ENCODE results near the gene CYFIP2. TPM values are rescaled to one million over a fixed set of nuclear protein-coding genes. Genes with fewer than 3 reads are reported as not detected.

Gene CYFIP2
- total RNA-seq, 1 donor from 2014 or later: 5.5 TPM

DNA sequence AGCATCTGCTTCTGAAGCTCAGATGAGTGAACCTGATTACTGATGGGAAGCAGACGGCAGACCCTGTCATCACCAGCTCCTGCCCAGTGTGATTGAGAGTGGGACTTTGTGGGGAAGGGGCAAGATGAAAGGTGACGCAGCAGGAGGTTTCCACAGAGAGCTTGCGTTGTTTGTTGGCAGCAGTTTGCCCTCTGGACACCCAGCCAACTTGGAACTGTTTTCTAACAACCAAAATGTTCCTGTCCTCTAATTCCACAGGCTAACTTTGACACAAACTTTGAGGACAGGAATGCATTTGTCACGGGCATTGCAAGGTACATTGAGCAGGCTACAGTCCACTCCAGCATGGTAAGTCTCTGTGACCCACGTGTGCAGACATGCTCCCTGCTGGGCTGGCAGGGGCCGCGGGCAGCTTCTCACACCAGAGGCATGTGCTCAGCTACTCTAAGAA, 20.9 kb downstream of the CYFIP2 start:
- no peak for DNase-seq (ENCODE audit: low read depth)

DNA sequence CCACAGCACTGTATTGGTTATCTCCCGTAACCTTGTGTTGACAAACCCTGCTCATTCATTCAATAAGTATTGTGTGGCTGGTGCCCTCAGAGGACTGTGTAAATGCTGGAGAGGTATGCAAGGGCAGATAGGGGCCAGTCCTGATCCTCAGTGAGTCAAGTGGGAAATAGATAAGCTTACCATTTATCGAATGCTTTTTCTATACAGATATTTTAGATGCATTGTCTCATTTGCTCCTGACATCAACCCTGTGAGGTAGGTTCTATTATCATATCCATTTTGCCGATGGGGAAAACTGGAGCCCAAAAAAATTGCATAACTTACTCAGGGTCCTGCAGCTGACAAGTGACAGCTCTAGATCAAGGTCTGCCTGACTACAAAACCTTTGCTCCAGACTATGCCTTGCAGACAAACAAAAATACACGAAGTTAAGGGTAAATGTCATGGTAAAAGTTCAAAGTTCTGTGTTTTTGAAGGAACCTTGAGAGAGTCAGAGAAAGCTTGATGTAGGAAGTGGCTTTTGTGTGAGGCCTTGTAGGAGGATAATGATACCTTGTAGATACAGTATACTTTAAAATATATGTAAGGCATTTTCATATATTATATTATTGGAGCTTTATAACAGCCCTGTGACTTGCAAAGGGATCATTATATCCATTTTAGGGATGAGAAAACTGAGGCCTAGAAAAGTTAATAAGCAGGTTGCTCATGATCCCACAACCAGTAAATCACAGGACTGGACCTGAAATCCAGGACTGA, 22.7 kb downstream of the CYFIP2 start:
- DNase-seq (ENCODE audit: low read depth): no peak

DNA sequence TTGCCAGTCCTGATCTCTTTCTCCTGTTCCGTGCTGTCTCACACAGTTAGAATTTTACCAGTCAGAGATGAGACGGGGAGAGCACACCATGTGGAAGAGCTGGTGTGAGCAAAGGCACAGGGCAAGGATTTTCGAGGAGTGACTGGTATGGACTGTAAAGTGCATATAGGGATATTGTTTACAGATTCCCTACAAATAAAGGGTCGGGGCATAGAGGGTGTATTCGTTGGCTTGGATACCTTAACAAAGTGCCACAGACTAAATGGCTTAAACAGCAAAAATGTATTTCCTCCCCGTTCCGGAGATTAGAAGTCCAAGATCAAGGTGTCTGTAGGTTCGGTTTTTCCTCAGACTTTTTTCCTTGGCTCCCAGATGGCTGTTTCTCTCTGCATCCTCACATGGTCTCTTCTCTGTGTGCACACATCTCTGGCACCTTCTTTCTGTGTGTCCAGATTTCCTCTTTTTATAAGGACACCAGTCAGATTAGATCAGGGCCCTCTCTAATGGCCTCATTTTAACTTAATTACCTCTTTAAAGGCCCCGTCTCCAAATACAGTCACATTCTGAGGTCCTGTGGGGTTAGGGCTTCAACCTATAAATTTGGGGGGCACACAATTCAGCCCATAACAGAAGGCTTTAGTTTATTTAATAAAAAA, 23.4 kb downstream of the CYFIP2 start:
- DNase-seq (ENCODE audit: low read depth): no peak

DNA sequence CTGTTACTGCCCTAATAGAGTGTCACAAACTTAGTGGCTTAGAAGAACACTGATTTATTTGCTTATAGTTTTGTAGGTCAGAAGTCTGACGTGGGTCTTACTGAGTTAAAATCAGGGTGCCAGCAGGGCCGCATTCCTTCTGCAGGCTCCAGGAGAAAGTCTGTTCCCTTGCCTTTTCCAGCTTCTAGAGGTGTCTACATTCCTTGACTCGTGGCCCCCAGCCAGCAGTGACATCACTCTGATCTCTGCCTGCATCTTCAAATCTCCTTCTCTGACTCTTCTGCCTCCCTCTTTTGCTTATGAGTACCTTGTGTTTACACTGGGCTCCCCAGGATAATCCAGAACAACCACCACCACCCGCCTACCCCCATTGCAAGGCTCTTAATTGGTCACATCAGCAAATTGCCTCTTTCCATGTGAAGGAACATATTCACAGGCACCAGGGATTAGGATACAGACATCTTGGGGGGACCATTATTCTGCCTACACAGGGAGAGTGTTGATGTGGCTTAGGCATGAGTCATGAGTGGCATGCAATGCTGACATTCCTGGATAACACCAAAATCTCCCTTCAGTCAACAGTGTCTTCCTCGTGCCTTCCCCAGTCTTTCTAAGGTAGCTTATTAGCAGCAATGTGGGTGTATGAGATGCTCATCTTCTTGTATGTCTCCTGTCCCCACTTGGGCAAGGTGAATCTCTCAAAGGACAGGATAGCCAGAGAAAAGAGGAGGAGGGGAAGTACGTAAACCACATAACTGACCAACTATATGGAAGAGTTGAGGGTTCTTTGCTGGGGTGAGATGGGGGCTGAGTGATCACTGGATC, 24.4 kb downstream of the CYFIP2 start:
- peak; percentile 42 for DNase-seq (ENCODE audit: low read depth)

DNA sequence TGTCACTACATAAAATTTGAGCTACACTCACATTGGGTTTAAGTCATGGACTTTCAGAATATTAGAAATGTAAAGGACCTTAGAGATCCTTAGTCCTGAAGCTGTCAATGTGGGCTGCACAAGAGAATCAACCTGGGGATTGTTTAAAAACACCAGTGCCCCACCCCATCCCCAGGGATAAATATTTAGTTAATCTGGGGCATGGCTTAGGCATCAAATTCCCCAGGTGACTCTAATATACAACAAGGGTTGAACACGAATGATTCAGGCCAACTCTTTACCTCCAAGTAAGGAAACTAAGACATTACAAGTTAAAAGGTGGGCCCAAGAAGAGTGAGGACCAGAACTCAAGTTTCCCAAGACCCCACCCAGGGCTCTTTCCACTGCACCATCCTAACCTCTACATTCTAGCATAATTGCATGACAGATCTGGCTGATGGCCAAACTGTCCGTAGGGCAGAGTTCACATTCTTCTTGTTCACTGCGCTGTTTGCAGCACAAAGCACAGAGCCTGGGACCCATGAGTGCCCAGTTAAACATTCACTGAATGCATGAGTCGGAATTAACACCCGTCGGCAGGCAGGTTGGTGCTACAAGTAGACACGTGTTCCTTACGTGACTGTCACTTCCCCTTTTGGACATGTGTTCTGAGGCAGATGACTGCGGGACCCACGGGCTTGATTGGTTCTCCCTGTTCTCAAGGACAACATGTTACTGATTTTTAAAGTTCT, 25.2 kb downstream of the CYFIP2 start:
- DNase-seq (ENCODE audit: low read depth): no peak

DNA sequence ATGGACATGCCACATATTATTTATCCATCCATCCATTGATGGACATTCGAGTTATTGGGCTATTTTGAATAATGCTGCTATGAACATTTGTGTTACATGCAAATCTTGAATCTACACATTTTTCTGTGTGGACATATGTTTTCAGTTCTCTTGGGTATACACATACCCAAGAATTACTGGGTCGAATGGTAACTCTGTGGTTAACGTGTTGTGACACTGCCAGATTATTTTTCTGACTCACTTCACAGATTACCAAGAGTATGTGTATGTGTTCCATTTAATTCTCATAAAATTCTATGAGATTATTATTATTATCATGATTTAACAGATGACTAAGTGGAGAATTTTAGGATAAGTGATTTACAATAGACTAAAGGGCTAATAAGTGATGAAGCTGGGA, 26.7 kb downstream of the CYFIP2 start:
- DNase-seq (ENCODE audit: low read depth): no peak

DNA sequence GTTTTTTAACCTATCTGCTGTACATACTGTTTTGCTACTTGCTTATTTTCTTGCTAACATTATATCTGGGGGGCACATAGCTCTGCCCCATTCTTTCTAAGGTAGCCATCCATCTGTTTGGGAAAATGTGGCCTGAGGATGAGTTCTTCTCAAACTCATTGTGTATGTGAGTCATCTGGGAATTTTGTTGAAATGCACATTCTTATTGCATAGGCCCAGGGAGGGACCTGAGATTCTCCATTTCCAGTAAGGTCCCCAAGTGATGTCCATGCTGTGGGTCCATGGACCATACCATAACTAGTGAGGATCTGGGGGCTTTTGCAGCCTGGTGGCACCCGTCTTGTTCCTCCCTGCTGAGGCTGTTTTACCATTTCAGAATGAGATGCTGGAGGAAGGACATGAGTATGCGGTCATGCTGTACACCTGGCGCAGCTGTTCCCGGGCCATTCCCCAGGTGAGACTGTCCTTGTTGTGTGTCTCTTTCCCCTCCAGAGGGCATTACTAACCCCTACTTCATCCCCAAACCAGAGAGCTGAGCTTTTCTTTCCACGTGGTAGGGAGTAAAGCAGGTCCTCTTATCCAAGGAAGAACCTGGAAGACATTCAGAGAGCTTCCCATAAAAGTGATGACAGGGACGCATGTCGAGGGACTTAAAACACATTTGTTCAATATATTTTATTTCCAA, 28.6 kb downstream of the CYFIP2 start:
- no peak for DNase-seq (ENCODE audit: low read depth)

DNA sequence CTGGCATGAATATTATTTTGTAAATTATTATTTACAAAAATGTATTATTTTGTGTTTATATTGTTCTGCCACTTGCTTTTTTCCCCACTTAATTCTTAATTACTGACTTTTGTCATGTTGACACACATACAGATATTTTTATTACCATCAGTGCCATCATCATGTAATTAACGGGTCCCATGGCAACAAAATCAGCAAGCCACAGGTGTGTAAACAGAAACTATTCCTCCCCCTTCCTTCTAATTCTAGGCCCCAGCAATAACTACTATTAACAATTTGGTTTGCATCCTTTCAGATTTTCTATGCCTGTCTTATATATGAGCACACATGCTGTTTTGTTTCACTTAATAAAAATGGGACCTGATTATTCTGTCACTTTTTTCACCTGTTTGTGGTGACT, 29.3 kb downstream of the CYFIP2 start:
- no peak for DNase-seq (ENCODE audit: low read depth)

DNA sequence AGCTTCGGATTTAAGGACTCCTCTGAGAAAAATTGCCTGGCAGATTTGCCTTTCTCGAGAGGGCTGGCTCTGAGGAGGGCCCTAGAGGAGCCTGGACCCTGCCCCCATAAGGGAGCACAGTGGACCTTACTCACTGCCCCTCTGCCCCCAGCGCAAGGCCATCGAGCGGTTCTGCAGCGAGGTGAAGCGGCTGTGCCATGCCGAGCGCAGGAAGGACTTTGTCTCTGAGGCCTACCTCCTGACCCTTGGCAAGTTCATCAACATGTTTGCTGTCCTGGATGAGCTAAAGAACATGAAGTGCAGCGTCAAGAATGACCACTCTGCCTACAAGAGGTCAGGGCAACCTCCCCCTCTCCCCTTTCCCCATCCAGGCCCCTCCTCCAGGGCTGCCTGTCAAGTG, 34.6 kb downstream of the CYFIP2 start:
- no peak for DNase-seq (ENCODE audit: low read depth)

DNA sequence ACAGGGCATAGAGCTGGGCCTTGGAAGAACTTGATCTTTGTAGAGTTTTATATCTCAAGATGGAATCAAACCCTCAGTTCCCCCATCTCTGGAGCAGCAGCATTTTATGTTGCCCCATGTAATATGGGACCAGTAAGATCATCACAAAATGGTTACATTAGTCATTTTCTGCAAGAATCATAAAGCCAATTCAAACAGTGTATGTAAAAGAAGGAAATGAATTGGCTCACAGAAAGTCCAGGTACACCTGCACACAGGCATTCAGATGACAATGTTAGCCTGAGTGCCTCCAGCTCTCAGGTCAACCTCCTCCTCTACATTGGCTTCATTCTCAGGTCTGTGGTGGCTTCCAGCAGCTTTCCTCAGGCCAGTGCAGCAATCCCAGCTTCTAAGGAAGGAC, 35.1 kb downstream of the CYFIP2 start:
- DNase-seq (ENCODE audit: low read depth): no peak

DNA sequence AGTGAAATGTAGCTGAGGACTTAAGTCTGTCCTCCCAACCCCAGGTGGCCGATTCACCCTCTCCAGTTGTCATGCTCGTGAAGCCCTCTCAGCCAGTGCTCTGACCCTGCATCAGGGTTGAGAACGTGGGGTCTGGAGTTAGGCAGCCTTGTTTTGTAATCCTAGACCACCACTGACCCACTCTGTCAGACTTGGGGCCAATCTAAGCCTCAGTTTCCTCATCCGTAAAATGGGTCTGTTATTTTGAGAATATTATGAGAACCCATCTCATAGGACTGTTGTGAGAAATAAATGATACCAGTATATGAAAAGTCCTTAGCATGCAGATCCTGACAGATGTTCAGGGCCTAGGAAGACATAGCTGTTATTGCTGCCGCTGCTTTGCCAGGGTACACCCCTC, 37.1 kb downstream of the CYFIP2 start:
- no peak for DNase-seq (ENCODE audit: low read depth)

DNA sequence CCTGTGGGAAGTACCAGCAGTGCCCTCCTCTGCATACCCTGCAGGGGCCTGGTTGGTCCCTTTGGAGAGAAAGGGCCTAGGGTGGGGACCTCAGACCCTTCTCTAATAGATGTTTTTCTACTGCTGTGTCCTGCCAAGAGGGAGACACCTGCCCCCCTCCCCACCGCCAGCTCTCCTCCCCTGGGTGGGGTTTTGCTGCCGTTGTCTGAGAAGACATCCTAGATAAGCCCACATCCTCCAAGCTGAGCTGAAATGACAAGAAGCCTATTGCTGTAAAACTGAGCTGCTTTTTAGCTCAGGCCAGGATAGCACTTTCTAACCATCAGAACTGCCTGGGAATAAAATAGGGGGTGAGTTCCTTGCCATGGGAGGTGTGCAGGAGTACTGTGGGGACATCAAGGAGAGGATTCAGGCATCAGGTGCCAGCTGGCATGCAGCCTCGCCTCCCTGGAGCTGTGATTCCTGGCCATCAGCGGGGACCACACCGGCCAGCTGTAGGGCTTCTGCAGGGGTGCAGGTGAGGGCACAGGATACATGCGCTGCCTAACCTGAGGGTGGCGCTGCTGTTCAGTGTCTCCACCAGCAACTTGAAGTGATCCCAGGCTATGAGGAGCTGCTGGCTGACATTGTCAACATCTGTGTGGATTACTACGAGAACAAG, 37.9 kb downstream of the CYFIP2 start:
- no peak for DNase-seq (ENCODE audit: low read depth)

DNA sequence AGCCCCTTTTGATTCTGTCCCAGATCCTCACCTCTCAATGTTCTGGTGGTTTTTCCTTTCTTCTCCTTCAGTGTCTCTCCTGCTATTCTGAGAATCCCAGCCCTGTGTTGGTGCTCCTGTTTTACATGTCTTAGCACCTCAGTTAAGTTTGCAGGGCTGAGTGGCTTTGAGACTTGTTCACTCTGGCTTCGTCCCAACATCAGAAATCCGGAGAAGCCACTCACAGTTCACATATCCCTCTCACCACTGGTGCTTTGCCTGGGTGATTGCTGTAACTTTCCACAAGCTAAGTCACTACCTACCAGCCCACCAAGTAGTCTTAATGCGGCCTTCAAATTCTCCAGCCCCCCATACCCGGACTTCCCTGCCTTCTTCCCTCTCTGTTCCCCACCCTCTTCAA, 40.2 kb downstream of the CYFIP2 start:
- no peak for DNase-seq (ENCODE audit: low read depth)

DNA sequence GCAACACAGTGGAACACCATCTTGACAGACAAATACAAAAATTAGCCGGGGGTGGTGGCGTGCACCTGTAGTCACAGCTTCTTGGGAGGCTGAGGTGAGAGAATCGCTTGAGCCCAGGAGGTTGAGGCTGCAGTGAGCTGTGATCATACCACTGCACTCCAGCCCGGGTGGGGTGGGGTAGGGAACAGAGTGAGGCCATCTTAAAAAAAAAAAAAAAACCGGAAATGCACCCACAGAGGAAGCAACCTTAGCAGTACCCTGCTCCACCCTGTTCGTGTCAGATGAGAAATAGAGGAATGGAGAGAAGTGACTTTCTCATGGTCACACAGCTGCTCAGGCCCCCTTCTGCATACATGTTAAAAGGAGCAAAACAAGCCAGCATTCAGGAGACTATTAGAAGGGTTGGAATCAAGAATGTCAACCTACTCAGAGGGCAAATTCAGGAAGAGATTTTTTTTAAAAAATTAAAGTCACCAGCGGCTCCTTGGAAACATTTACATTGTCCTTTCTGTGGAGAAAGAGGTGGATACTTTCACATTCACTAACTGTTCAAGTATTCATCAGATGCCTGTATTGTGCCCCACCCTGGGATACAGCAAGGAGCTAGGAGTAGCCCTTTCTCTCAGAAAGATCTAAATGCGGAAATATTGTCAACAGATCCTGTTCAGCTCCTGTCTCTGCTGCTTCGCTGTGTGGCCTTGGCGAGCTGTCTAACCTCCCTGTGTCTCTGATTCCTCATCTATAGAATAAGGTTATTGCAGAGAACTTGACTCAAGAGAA, 41.0 kb downstream of the CYFIP2 start:
- no peak for DNase-seq (ENCODE audit: low read depth)

DNA sequence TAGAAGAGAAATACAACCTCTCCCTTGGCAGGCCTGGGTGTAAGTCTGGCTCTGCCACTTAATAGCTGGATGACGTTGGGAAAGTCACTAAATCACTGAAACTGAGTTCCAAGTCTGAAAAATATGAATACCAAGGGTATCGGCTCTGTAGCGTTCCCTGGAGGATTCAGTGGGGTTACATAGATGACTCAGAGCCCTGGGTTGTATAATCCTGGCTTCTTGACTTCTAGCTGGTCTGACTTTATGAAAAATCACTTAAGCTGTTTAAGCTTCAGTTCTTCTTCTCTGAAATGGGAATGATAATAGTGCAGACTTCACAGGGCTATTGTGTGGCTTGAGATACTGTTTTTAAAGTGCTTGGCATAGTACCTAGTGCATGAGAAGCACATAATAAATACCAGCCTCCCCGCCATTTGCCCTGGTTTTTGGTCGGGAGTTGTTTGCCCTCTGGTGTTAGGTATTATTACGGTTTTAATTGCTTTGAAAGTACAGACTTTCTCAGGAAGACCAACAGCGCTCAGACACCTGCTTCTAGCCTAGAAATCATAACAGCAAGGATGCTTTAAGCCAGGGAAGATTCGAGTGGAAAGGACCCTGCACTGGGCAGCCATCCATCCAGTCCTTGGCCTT, 43.0 kb downstream of the CYFIP2 start:
- peak; percentile 28 for DNase-seq (ENCODE audit: low read depth)

DNA sequence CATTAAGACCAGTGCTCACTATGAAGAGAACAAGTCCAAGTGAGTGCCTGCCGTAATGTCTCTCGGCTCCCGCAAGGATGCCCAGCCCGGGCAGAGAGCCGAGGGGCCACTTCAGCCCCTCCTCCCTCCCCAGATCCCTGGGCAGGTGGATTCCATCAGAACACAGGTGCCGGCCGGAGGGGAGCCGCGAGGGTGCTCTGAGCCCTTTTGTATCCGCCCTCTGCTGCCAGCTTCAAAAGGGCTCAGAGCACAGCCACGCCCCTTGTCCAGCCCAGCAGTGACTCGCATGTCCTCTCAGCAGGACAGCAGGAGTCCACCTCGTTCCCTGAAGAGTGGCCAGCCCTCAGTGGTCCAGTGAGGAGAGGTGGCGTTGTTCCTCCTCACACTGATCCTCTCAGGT, 43.9 kb downstream of the CYFIP2 start:
- no peak for DNase-seq (ENCODE audit: low read depth)

DNA sequence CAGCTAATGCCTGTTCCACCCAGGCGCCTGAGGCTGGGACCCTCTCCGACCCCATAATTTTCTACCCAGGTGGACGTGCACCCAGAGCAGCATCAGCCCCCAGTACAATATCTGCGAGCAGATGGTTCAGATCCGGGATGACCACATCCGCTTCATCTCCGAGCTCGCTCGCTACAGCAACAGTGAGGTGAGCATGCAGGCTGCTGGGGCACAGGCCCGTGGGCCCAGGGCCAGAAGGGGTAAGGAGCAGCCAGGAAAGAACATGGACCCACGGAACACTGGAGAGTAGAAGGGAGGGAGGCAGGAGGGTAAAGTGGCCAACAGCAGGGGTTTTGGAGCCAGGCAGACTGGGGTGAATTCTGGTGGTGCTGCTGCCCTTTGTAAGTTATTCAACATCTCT, 45.7 kb downstream of the CYFIP2 start:
- DNase-seq (ENCODE audit: low read depth): no peak

DNA sequence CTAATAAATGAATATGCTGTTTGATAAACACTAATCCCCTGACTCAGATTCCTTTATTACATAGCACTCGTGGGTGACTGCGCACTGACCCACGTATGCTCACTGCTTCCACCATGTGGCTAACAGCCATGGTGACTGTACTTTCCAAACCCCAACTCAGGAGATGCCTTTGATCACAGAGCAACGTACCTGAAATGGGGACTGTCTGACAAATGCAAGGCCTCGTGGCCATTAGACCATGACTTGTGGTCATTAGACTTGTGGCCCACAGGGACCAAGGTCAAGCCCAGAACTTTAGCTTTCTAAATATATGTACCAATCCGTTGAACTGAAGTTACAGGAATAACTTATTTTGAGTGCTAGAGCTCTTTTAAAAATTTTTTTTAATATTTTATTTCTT, 46.6 kb downstream of the CYFIP2 start:
- DNase-seq (ENCODE audit: low read depth): peak; percentile 32

DNA sequence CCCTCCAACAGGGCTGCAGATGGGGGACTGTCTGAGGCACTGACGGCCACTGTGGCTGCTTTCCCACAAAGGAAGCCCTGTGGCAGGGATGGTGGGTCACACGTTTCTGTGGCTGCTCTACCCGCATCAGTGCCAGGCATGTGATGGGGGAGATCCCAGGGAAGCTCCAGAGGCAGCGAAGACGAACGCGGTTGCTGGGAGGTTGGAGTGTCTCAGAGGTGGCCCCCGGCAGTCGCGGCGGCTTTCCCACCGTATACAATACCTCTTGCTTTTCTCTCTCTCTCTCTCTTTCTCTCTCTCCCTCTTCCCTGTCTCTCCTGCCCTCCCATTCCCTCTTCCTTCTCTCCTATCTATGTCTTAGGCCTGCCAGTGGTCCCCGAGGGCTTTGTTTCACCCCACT, 56.7 kb downstream of the CYFIP2 start:
- DNase-seq (ENCODE audit: low read depth): no peak

All from myocyte (in vitro differentiated cells).